HepG2 (cell line): ENCODE results near the gene GPS1. TPM values are rescaled to one million over a fixed set of nuclear protein-coding genes. Genes with fewer than 3 reads are reported as not detected.

Experiments used
- ATAC-seq: fragments of 200-7000 bp; cut with Tn5 transposase; 3 replicates; pipeline ENCODE4 v1.9.1; 2020; ENCODE audit warnings: mild to moderate bottlenecking, moderate library complexity
- BruUV-seq: library from RNA; stranded (reverse); fragments of 400-500 nt; replicated peaks from 2 replicates; lab custom pipeline; 2021; lab: Mats Ljungman, UMichigan
- CTCF ChIA-PET: fragments of 300-600 bp; formaldehyde crosslinking; extraction: SDS; loops from one replicate; lab custom pipeline; 2021; ENCODE audit warnings: low total read pairs, inconsistent platforms, low intra/inter-chr PET ratio; lab: Yijun Ruan, JAX
- POLR2A ChIA-PET: fragments of 350-600 bp; sonication (Branson Sonifier 250); formaldehyde crosslinking; loops from one replicate; lab custom pipeline; 2020; ENCODE audit warnings: antibody characterized with exemption, inconsistent platforms; lab: Yijun Ruan, JAX
- DNase-seq: peaks from one replicate; pipeline ENCODE4 v3.0.0-alpha.2; 2015; ENCODE audit warnings: low spot score
- FAIRE-seq: peaks from 3 replicates; lab custom pipeline; 2011; peaks lifted over from hg19 to GRCh38; lab: Jason Lieb, UNC
- H2AFZ ChIP-seq: one replicate; pipeline ENCODE4 v1.6.1; 2011; ENCODE audit warnings: low read length, inconsistent platforms
- H3K27ac ChIP-seq: fragments of 300-600 bp; 3 replicates; pipeline ENCODE4 v1.8.0; 2011; ENCODE audit warnings: mixed run types, mild to moderate bottlenecking, mixed read lengths, low read length, inconsistent platforms; ENCODE audit not compliant: insufficient read depth; ENCODE audit errors: extremely low read length
- H3K27me3 ChIP-seq, 2 experiments: fragments of 200-600 bp in 1 of 2; 2 replicates in 1 of 2; 3 replicates in 1 of 2; pipeline versions ENCODE4 v1.6.0 to v1.8.0; 2011; ENCODE audit warnings: low read length in 2 of 2, mild to moderate bottlenecking in 2 of 2, moderate library complexity in 2 of 2, inconsistent platforms in 1 of 2; ENCODE audit not compliant: insufficient read depth in 2 of 2, control insufficient read depth in 1 of 2
- H3K36me3 ChIP-seq, 2 experiments: fragments of 200-600 bp in 1 of 2; replicated peaks in 1 of 2; 2 replicates in 1 of 2; 3 replicates in 1 of 2; pipeline versions ENCODE4 v1.5.1 to v1.8.0; 2011; ENCODE audit warnings: low read length in 2 of 2, inconsistent platforms in 1 of 2; ENCODE audit not compliant: insufficient read depth in 2 of 2, control insufficient read depth in 1 of 2
- H3K4me1 ChIP-seq: 2 replicates; pipeline ENCODE4 v1.5.1; 2012; ENCODE audit warnings: low read length, inconsistent platforms; ENCODE audit not compliant: insufficient read depth
- H3K4me2 ChIP-seq: 2 replicates; pipeline ENCODE4 v1.6.0; 2011; ENCODE audit warnings: low read depth, low read length, inconsistent platforms
- H3K4me3 ChIP-seq, 3 experiments: fragments of 200-600 bp in 1 of 3; sonication (generic), shearing (Covaris generic) in 1 of 3; replicated peaks in 1 of 3; 2 replicates each; pipeline ENCODE4 v1.5.1; 2011 to 2016; ENCODE audit warnings: low read length in 3 of 3, inconsistent platforms in 2 of 3, low read depth in 2 of 3, mild to moderate bottlenecking in 2 of 3, control low read depth in 1 of 3, mixed read lengths in 1 of 3; ENCODE audit not compliant: insufficient read depth in 1 of 3
- H3K79me2 ChIP-seq: one replicate; pipeline ENCODE4 v1.6.1; 2011; ENCODE audit warnings: low read length, inconsistent platforms; ENCODE audit not compliant: insufficient read depth
- H3K9ac ChIP-seq: 2 replicates; pipeline ENCODE4 v1.6.0; 2011; ENCODE audit warnings: mild to moderate bottlenecking, low read depth, low read length, inconsistent platforms; ENCODE audit not compliant: insufficient read depth
- H3K9me3 ChIP-seq: 2 replicates; pipeline ENCODE4 v1.5.1; 2012; ENCODE audit warnings: mild to moderate bottlenecking, low read length
- H4K20me1 ChIP-seq: 2 replicates; pipeline ENCODE4 v1.6.0; 2011; ENCODE audit warnings: inconsistent platforms, mild to moderate bottlenecking, low read length, moderate library complexity; ENCODE audit not compliant: insufficient read depth
- ARID3A ChIP-seq: IDR thresholded peaks from 2 replicates; pipeline ENCODE4 v1.6.1; 2012; ENCODE audit warnings: low read depth, low read length, improper control_type of control experiment
- CEBPG ChIP-seq: IDR thresholded peaks from 2 replicates; pipeline ENCODE4 v1.6.1; 2016
- CSRNP1 ChIP-seq: sonication (generic); formaldehyde crosslinking; IDR thresholded peaks from 2 replicates; pipeline ENCODE4 v1.8.1; 2023; ENCODE audit warnings: mild to moderate bottlenecking, missing genetic modification reagents
- ISL2 ChIP-seq: sonication (generic); formaldehyde crosslinking; IDR thresholded peaks from 2 replicates; pipeline ENCODE4 v1.5.0; 2020; ENCODE audit warnings: missing genetic modification reagents
- LRRFIP1 ChIP-seq: sonication (generic); formaldehyde crosslinking; conservative IDR thresholded peaks from 2 replicates; pipeline ENCODE4 v1.4.0; 2020; ENCODE audit warnings: missing genetic modification reagents
- MYNN ChIP-seq: sonication (generic); formaldehyde crosslinking; IDR thresholded peaks from 2 replicates; pipeline ENCODE4 v1.4.0; 2020; ENCODE audit warnings: mild to moderate bottlenecking, low read depth, missing genetic modification reagents
- NBN ChIP-seq: fragments of 450-650 bp; conservative IDR thresholded peaks from 2 replicates; pipeline ENCODE4 v1.6.1; 2017
- TCF12 ChIP-seq, 2 experiments: fragments of 450-650 bp in 1 of 2; sonication (generic) in 1 of 2; formaldehyde crosslinking in 1 of 2; IDR thresholded peaks; 2 replicates each; pipeline versions ENCODE4 v1.6.1 to v1.8.0; 2017 to 2022; ENCODE audit warnings: antibody characterized with exemption in 1 of 2, mild to moderate bottlenecking in 1 of 2, missing genetic modification reagents in 1 of 2, moderate library complexity in 1 of 2
- TOPORS ChIP-seq: sonication (generic); formaldehyde crosslinking; IDR thresholded peaks from 2 replicates; pipeline ENCODE4 v1.8.0; 2023; ENCODE audit warnings: mild to moderate bottlenecking, missing genetic modification reagents
- ZNF589 ChIP-seq: sonication (generic); formaldehyde crosslinking; conservative IDR thresholded peaks from 2 replicates; pipeline ENCODE4 v1.8.0; 2022; ENCODE audit warnings: mild to moderate bottlenecking, moderate library complexity, missing genetic modification reagents
- ZNF775 ChIP-seq: sonication (generic); formaldehyde crosslinking; IDR thresholded peaks from 2 replicates; pipeline ENCODE4 v1.4.0; 2020; ENCODE audit warnings: missing genetic modification reagents, mild to moderate bottlenecking, moderate library complexity, borderline replicate concordance
- ZSCAN5A ChIP-seq: sonication (generic); formaldehyde crosslinking; IDR thresholded peaks from 2 replicates; pipeline ENCODE4 v1.8.0; 2022; ENCODE audit warnings: mild to moderate bottlenecking, missing genetic modification reagents, borderline replicate concordance
- WGBS: methylation state at CpG from one replicate; pipeline ENCODE4 v1.1.6; 2017; ENCODE audit warnings: low lambda C conversion rate; 5-methylcytosine and 5-hydroxymethylcytosine counted together
- in situ Hi-C: cut with HindIII; loops from 2 replicates; pipeline ENCODE4 v1.10.0; 2017; ENCODE audit warnings: low pct_unique_long_range_greater_than_20kb; ENCODE audit not compliant: extremely low pct_ligation_motif_present
- intact Hi-C: fragments of 100-400 bp; cut with micrococcal nuclease; formaldehyde crosslinking; loops from one replicate; pipeline ENCODE4 v1.10.0; 2022; ENCODE audit not compliant: unreplicated experiment
- polyA plus RNA-seq, 8 experiments: library from polyadenylated mRNA; depleted of rRNA in 3 of 8; stranded (reverse) in 7 of 8; unstranded in 1 of 8; fragments of >200 nt; fragmentation: Illumina TruSeq in 4 of 8; extraction: Trizol in 4 of 8; gene quantifications; 2 replicates each; pipeline versions ENCODE4 v1.2.1 to v1.2.3, GENCODE V29; 2011 to 2016; ENCODE audit warnings: low read depth in 4 of 8, missing spikeins in 1 of 8, mixed read lengths in 1 of 8; ENCODE audit not compliant: insufficient read depth in 1 of 8
- total RNA-seq, 5 experiments: library from RNA; depleted of rRNA; stranded (reverse); fragments of >200 nt; fragmentation: Illumina TruSeq; extraction: Trizol; gene quantifications; 2 replicates each; pipeline ENCODE4 v1.2.3, GENCODE V29; 2016; ENCODE audit warnings: low read depth in 1 of 5

GPS1 gene
- total and polyA plus RNA-seq, 2 of the 13 experiments (the other 11 are each of a cell fraction or from before 2014, with no cell fraction given) = 124 to 128 TPM

- BruUV-seq = no TSS peak
- peaks cover 77% of the 10 kb centered on the region for H4K20me1 ChIP-seq
- H3K36me3 ChIP-seq = peaks cover 87 to 99% of the 10 kb centered on the region in 2 experiments
- H3K4me3 ChIP-seq = no peak overlapping the region
- FAIRE-seq (no peak), ATAC-seq (no peak), DNase-seq (no peak)
- intact Hi-C loops (no loop called here), in situ Hi-C loops (no loop called here)
- H3K4me2 ChIP-seq = no peak overlapping the region
- peaks cover 15% of the 10 kb centered on the region for H3K79me2 ChIP-seq
- no peaks in the 10 kb centered on the region for H3K27me3 ChIP-seq
- no peak overlapping the region for H3K9ac ChIP-seq
- ChIA-PET POLR2A (interaction anchor here (0.6 to 2.5 kb wide), 5 partner anchors 9 to 20 kb away, joined by 3 to 7 read pairs (median 5); no protein-coding TSS in a partner anchor), CTCF (no interaction called here)
- H3K27ac ChIP-seq = no peak overlapping the region
- no peak overlapping the region for H2AFZ ChIP-seq
- WGBS = 93% methylated on average over 14 of the region's 25 CpGs
- no peaks in the 10 kb centered on the region; the same call in 1 of the 2 replicates for H3K4me1 ChIP-seq
- H3K9me3 ChIP-seq = no peaks in the 10 kb centered on the region
- TF ChIP-seq ZSCAN5A (CRISPR knock-in tag) (no peak), ISL2 (CRISPR knock-in tag) (no peak), LRRFIP1 (CRISPR knock-in tag) (no peak), CEBPG (CRISPR knock-in tag) (no peak), ARID3A (no peak), ZNF589 (CRISPR knock-in tag) (no peak), CSRNP1 (no peak), TOPORS (CRISPR knock-in tag) (0 out of 2 replicates have a peak, but pooled peaks have one; percentile 41), TCF12 (IDR thresholded peaks at IDR 0.05) (no peak), TCF12 (CRISPR knock-in tag; IDR thresholded peaks at IDR 0.05) (no peak), MYNN (CRISPR knock-in tag) (no peak), ZNF775 (no peak), NBN (no peak)
Observed at GRCh38 chr17:82085931-82086764, 34.5 kb downstream of the GPS1 start.
